SK-N-SH (cell line): ENCODE data around the gene TAF4.

ENCODE experiments used
- EP300 ChIP-seq, 2 experiments: IDR thresholded peaks; 2 replicates each; pipeline versions ENCODE4 v1.4.0 to v1.6.1; 2012; ENCODE audit warnings: borderline replicate concordance in 1 of 2, low read depth in 1 of 2, low read length in 1 of 2
- EZH2phosphoT487 ChIP-seq: fragments of 200-600 bp; sonication (generic); IDR thresholded peaks from 2 replicates; pipeline ENCODE4 v1.6.1; 2017; ENCODE audit warnings: low read depth, mixed run types, mild to moderate bottlenecking, antibody characterized with exemption, moderate library complexity, borderline replicate concordance
- FOXJ3 ChIP-seq: sonication (generic); formaldehyde crosslinking; IDR thresholded peaks from 2 replicates; pipeline ENCODE4 v1.5.1; 2020; ENCODE audit warnings: mild to moderate bottlenecking, missing genetic modification reagents
- NFIC ChIP-seq: IDR thresholded peaks from 2 replicates; pipeline ENCODE4 v1.4.0; 2012; ENCODE audit warnings: borderline replicate concordance
- POLR2AphosphoS5 ChIP-seq: IDR thresholded peaks from 2 replicates; pipeline ENCODE4 v1.6.1; 2012; ENCODE audit warnings: low read depth, low read length
- REST ChIP-seq: IDR thresholded peaks from 2 replicates; pipeline ENCODE4 v1.6.1; 2012; ENCODE audit warnings: mild to moderate bottlenecking, low read depth, low read length, moderate library complexity
- TAF1 ChIP-seq: IDR thresholded peaks from 2 replicates; pipeline ENCODE4 v1.6.1; 2012; ENCODE audit warnings: low read depth, mild to moderate bottlenecking, low read length, moderate library complexity, borderline replicate concordance
- USF1 ChIP-seq: IDR thresholded peaks from 2 replicates; pipeline ENCODE4 v1.4.0; 2012; ENCODE audit warnings: low read depth, borderline replicate concordance
- TF ChIP-seq, protein P1 (sequence below): fragments of 200-600 bp; sonication (generic); IDR thresholded peaks from 2 replicates; pipeline ENCODE4 v1.6.1; 2017; ENCODE audit warnings: antibody characterized with exemption, mild to moderate bottlenecking, moderate library complexity

- TF ChIP-seq EP300 (IDR thresholded peaks at IDR 0.05; ENCODE audit: borderline replicate concordance in 1 of 2, low read depth in 1 of 2, low read length in 1 of 2) (no peak), TAF1 (no peak), REST (no peak), FOXJ3 (CRISPR knock-in tag) (no peak), EZH2phosphoT487 (no peak), POLR2AphosphoS5 (no peak), USF1 (no peak), NFIC (no peak)
- TF ChIP-seq, protein P1, sequence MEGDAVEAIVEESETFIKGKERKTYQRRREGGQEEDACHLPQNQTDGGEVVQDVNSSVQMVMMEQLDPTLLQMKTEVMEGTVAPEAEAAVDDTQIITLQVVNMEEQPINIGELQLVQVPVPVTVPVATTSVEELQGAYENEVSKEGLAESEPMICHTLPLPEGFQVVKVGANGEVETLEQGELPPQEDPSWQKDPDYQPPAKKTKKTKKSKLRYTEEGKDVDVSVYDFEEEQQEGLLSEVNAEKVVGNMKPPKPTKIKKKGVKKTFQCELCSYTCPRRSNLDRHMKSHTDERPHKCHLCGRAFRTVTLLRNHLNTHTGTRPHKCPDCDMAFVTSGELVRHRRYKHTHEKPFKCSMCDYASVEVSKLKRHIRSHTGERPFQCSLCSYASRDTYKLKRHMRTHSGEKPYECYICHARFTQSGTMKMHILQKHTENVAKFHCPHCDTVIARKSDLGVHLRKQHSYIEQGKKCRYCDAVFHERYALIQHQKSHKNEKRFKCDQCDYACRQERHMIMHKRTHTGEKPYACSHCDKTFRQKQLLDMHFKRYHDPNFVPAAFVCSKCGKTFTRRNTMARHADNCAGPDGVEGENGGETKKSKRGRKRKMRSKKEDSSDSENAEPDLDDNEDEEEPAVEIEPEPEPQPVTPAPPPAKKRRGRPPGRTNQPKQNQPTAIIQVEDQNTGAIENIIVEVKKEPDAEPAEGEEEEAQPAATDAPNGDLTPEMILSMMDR, result no peak
Measured at GRCh38 chr20:61979090-61979489, 86.6 kb downstream of the TAF4 start.
